Keratinocyte (primary cell): ENCODE measurements around the gene CAPZB.

Experiments used
- EZH2 ChIP-seq: IDR thresholded peaks from one replicate; pipeline ENCODE4 v1.6.1; 2012; ENCODE audit warnings: inconsistent platforms, mild to moderate bottlenecking, low read length, moderate library complexity
- TF ChIP-seq, protein P1 (sequence below), 3 experiments: IDR thresholded peaks in 1 of 3; conservative IDR thresholded peaks in 1 of 3; optimal IDR thresholded peaks in 1 of 3; 2 replicates in 2 of 3; 3 replicates in 1 of 3; pipeline versions ENCODE3 to v1.5.1; 2011; ENCODE audit warnings: low read length in 3 of 3, mild to moderate bottlenecking in 3 of 3, moderate library complexity in 2 of 3, control low read depth in 1 of 3, inconsistent platforms in 1 of 3; ENCODE audit not compliant: insufficient read depth in 2 of 3; ENCODE audit errors: extremely low read depth in 1 of 3

DNA sequence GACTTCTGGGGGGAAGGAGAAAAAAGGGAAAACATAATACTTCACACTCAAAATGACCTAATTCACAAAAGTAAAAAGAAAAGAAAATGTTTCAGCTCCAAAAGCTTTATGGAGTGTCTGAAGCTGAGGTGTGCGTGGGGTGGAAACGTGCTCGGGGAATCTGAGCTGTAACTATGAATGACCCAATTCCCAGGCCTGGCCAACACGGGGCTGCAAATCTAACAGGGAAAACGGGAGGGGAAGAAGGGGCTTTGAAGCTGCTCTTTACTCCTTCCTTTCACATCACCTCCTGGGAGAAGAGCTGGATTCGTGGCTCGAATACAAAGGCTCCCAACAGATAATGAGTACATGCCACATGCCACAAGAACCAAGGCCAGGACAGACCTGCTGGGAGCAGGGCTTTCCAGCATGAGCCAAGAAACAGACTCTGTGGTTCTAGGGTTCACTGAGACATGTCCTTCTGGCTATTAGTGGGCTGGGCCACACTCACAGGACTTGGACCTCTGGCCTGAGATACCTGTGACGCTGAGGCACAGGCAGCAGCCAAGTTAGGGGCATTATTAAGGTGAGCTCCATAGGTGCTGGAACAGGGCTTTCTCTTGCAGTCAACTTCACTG is 121.7 kb downstream of the CAPZB start:
- TF ChIP-seq, protein P1, sequence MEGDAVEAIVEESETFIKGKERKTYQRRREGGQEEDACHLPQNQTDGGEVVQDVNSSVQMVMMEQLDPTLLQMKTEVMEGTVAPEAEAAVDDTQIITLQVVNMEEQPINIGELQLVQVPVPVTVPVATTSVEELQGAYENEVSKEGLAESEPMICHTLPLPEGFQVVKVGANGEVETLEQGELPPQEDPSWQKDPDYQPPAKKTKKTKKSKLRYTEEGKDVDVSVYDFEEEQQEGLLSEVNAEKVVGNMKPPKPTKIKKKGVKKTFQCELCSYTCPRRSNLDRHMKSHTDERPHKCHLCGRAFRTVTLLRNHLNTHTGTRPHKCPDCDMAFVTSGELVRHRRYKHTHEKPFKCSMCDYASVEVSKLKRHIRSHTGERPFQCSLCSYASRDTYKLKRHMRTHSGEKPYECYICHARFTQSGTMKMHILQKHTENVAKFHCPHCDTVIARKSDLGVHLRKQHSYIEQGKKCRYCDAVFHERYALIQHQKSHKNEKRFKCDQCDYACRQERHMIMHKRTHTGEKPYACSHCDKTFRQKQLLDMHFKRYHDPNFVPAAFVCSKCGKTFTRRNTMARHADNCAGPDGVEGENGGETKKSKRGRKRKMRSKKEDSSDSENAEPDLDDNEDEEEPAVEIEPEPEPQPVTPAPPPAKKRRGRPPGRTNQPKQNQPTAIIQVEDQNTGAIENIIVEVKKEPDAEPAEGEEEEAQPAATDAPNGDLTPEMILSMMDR (optimal IDR thresholded peaks at IDR 0.05 in 1 of 3, IDR thresholded peaks at IDR 0.05 in 1 of 3, conservative IDR thresholded peaks at IDR 0.05 in 1 of 3; ENCODE audit: extremely low read depth in 1 of 3, insufficient read depth in 2 of 3, low read length in 3 of 3) = no peak
- no peak for TF ChIP-seq EZH2
